Hematopoietic multipotent progenitor cell treated with erythropoietin and hydrocortisone succinate and interleukin-3 and kit ligand, for 6 days (in vitro differentiated cells): Measurements from ENCODE around the gene MIX23.

Experiments used
- DNase-seq: peaks from one replicate; pipeline ENCODE4 v3.0.0-alpha.2; 2015

MIX23 gene

GRCh38 chr3:122382888-122383666 lies at the start of gene MIX23:
MIX23 (minus strand) TSS chr3:122383231; CDS start chr3:122383224, 7 bp downstream.
- peak; percentile 94 for DNase-seq

DNA sequence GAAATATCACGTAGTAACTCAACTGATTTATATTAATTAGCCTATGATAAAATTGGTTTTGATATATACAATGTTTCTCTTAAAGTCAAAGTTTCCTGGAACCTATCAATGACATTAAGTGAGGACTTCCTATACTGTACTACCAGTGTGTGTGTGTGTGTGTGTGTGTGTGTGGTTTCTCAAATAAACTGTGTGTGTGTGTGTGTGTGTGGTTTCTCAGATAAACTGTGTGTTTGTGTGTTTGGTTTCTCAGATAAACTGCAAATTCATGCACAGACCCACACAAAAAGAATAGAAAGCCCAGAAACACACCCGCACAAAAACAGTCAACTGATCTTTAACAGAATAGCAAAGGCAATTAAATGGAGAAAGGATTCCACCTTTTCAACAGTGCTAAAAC lies 47.3 kb upstream of the MIX23 start:
- peak; percentile 64 for DNase-seq

DNA sequence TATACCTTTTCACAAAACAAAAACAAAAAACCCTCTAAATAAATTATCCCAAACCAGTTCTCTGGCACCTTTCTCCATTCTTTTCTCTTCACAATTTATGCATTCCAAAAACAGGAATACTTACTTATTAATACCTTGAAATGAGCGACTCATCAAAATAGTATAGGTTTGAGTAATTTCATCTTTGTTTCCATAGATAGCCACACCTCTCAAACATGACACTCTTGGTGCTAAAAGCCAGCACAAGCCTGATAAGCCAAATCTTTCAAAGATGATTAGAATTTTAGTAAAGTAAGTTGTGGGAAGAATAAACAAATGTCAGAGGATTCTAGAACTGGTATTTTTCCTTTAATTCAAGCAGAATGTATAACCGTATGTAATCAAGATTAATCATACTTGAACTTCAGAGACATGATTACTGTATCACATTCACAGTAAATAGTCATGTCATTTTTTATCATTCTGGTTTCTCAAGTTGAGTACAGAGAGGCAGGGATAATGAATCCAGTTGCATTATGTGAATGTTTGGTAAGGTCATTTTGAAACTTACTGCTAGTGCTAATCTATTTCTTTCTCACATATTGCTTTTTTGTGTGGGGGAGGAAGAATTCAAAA lies 44.9 kb upstream of the MIX23 start:
- DNase-seq = no peak

DNA sequence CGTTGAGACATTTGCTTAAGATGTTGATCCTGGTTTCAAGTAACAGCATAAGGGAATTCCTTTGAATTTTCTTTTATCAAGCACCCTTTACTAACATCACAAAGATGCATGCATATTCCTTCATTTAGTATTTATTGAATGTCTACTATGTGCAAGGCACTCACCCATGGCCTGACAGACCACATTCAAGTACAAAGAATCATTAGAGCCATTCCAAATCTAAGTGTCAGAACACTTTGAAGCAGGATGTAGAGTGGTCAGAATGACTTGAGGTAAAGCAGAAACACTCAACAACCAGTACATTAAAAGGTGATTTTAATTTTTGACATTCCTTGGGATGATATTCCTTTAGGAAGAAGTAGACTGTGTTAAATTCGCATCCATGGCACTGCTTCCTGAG lies 38.8 kb upstream of the MIX23 start:
- DNase-seq = no peak

- no peak for DNase-seq
Observed at GRCh38 chr3:122421101-122421500, 38.1 kb upstream of the MIX23 start.

- no peak for DNase-seq
Observed at GRCh38 chr3:122416966-122417365, 33.9 kb upstream of the MIX23 start.

GRCh38 chr3:122415762-122416654 lies 33.0 kb upstream of the MIX23 start, which contains the start of gene WDR5B:
WDR5B (minus strand) TSS chr3:122416062; CDS start chr3:122415528, 534 bp downstream.
- DNase-seq = peak; percentile 99

- DNase-seq = peak; percentile 82
Observed at GRCh38 chr3:122415104-122415744, 32.2 kb upstream of the MIX23 start.

- no peak for DNase-seq
Observed at GRCh38 chr3:122414391-122414790, 31.4 kb upstream of the MIX23 start.

GRCh38 chr3:122410639-122411038 lies 27.6 kb upstream of the MIX23 start:
- DNase-seq = no peak

DNA sequence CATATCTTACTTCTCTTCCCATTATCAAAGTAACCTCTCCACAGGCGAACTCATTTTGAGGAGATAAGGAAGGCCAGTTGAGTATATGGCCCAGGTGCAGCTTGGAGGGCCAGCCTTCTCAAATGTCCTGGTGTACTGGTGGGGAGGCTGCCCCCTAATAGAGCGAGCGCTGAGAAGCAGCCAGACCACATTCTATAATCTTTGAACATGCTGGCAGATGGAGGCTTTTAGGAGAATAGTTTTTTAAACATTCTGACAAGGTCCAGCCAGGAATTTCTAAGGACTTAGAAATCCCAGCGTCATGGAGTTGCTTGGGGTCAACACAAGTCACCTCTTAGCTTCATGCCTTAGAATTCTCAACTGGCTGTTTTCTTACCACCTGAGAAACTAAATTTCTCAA lies 27.1 kb upstream of the MIX23 start:
- no peak for DNase-seq

DNA sequence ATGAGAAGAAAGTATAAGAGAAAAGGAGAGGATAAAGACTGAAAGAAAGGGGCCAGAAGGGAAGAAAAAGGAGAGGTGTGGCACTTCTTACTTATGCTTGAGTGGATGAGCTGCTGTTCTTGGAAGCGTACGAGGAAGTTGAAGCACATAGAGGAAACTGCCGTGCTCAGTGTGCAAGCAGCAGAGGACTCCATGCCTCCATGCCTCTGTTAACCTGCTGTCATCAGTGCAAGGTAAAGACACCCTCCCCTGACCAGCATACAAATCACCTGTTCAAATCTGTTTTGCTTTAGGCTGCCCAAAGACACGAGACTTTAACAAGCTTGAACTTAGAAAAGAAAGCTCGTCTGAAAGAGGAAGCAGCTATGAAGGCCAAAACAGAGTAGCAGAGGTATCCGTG lies 26.4 kb upstream of the MIX23 start:
- no peak for DNase-seq

- DNase-seq = no peak
Observed at GRCh38 chr3:122407946-122408345, 24.9 kb upstream of the MIX23 start.

DNA sequence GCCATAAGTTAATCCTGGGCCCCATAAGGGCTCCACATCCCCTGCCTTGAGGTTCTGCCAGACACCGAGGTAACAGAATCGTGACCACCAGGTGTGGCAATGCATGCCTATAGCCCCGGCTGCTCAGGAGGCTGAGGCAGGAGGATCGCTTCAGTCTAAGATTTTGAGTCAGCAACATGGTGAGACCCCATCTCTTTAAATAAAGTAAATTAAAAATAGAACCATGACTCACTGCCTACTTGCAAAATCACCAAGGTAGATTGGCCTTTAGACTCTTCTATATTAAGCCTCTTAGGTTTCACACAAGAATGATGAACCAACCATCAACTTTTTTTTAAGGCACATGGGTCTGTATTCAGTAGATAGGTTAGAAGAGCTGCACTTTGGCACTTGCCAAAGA lies 23.2 kb upstream of the MIX23 start:
- no peak for DNase-seq

DNA sequence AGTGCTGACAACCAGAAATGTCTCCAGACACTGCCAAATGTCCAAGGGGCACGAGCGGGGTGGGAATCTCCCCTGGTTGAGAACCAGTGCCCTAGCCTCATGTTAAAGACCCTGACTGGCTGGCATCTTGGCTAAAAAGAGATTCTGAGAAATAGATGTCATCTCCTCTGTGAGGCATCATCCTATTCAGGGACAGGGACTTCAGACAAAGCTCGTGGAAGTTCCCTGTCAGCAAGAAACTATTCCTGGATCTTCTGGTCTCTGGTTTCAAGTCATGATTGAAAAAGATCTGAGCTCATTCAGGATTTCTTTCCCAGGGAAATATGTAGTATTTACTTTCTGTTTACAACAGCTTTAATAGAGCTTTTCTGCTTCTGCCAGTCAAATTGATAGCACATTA lies 22.0 kb upstream of the MIX23 start:
- DNase-seq = no peak

GRCh38 chr3:122403489-122403888 lies 20.5 kb upstream of the MIX23 start:
- no peak for DNase-seq

- DNase-seq = no peak
Observed at GRCh38 chr3:122398920-122399319, 15.9 kb upstream of the MIX23 start.

DNA sequence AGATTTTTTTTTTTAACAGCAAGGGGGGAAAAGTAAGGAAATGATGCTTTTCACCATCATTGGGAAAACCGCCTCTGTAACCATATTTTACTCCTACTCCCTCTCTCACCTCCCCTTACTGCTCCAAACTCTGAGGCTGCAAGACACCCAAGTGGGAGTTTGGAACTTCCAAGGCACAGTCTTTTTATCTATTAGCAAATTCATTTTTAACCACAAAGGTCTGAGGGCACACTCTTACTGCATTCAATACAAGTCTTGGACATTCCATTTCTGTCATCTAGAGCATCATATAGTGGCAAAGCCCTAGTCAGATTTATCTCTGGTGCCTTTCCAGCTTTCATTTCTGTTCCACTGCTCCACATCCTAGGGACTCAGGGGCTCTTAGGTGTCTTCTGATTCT lies 14.2 kb upstream of the MIX23 start:
- no peak for DNase-seq

DNA sequence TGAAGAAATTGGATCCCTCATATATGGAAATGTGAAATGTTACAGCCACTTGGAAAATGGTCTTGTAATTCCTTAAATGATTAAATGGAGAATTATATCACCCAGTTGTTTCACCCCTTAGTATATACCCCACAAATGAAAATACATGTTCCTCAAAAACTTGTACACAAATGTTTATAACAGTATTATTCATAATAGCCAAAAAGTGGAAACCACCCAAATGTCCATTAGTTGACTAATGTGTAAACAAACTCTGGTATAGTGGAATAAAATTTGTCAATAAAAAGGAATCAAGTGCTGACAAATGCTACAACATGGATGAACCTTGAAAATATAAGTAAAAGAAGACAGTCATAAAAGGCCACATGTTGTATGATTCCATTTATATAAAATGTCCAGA lies 13.5 kb upstream of the MIX23 start:
- no peak for DNase-seq

GRCh38 chr3:122395582-122395981 lies 12.6 kb upstream of the MIX23 start:
- DNase-seq = no peak

- no peak for DNase-seq
Observed at GRCh38 chr3:122394173-122394572, 11.1 kb upstream of the MIX23 start.

DNA sequence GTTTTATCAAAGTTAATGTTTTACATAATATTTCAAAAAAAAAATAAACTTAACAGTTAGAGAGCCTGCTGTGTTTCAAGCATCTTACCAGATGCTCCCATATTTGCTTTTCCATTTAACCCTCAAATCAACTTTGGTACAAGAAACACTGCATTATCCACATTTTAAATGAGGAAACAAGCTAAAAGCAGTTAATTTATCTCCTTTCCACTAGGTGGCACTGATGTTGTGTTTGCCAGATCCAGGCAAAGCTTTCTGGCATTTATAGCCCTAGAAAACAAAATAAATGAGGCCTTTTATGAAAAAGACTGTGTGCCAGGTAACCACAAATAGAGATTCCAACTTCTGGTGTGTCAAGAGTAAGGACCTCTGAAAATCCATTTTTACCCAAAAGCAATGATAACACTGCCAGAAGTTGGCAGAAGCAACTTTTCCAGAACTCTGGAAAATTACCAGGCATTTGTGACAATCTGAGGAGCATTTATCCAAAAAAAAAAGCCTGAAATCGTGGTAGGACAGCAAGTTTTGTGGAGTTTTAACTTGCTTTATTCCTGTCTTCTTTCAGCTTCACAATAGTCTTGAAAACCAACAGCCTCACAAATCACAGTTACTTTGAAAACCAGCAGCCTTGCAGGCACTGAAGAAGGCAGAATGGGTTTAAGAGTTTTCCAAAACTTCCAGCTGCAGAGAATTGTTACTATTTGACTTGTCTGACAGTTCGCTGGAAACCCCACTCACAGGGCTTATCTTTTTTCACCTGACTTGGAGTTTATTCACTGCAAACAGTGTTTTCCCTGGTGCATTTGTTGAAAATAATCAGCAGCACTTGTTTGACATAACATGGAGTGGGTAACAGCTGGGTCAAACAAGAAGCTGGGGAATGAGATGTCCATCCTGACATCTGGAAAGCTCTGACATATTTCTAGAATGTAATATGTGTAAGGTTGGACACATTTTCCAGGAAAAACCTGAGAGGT lies 10.1 kb upstream of the MIX23 start:
- DNase-seq = peak; percentile 85
